Omental fat pad (tissue), 4 donors: ENCODE data around the gene LZTS3. TPM values are rescaled to one million over a fixed set of nuclear protein-coding genes. Genes with fewer than 3 reads are reported as not detected.

ENCODE experiments used
- ATAC-seq: fragments of 150-250 bp; one replicate; pipeline ENCODE4 v1.9.1; 2016; ENCODE audit warnings: mild to moderate bottlenecking, moderate library complexity; ENCODE audit not compliant: low FRiP score
- DNase-seq: peaks from one replicate; pipeline ENCODE4 v3.0.0-alpha.2; 2019; ENCODE audit warnings: low spot score
- CTCF ChIP-seq, 3 donors: fragments of 450-650 bp; IDR thresholded peaks; one replicate each; pipeline ENCODE4 v1.5.1; 2016 to 2017; ENCODE audit warnings: antibody characterized with exemption in 3 of 3, mild to moderate bottlenecking in 3 of 3, moderate library complexity in 2 of 3
- total RNA-seq, 4 donors: library from RNA; depleted of rRNA; stranded (reverse); fragments of >200 nt; gene quantifications; one replicate each; pipeline ENCODE4 v1.1.0, GENCODE V29; 2016

The LZTS3 gene
- total RNA-seq, 4 donors from 2014 or later, result 5.5 to 8.5 (median 8.0) TPM

GRCh38 chr20:3165473-3166337, 7.6 kb downstream of the LZTS3 start:
- no peak for ATAC-seq
- no peak for DNase-seq
- TF ChIP-seq CTCF (IDR thresholded peaks at IDR 0.05), result no peak

DNA sequence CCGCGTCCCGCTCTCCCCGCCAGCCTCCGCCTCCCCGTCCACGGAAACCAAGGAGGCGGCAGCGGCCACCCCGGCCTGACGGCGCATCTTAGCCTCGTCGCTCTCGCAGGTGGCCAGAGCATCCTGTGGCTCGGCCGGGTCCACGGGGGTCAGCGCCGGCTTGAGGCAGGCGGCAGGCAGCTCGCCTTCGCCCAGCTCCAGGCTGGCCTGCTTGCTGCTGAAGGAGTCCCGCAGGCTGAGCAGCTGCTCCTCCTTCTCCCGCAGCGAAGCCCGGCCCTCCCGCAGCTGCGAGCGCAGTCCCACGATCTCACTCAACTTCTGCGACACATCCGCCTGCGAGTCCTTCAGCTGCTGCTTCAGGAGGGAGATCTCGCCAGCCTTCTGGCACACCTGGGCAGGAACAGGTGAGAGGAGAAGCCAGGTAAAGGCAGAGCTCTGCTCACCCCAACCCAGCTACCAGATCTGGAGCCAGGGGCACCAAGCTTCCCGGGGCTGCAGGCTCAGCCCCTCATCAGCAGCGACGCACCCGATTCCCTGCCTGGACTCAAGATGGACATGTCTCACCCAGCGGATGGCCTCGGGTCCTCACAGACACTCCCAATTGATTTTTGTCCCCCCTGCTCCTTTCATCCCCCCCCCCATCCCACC, 8.5 kb downstream of the LZTS3 start:
- ATAC-seq (no peak), DNase-seq (no peak)
- no peak for TF ChIP-seq CTCF (IDR thresholded peaks at IDR 0.05)

DNA sequence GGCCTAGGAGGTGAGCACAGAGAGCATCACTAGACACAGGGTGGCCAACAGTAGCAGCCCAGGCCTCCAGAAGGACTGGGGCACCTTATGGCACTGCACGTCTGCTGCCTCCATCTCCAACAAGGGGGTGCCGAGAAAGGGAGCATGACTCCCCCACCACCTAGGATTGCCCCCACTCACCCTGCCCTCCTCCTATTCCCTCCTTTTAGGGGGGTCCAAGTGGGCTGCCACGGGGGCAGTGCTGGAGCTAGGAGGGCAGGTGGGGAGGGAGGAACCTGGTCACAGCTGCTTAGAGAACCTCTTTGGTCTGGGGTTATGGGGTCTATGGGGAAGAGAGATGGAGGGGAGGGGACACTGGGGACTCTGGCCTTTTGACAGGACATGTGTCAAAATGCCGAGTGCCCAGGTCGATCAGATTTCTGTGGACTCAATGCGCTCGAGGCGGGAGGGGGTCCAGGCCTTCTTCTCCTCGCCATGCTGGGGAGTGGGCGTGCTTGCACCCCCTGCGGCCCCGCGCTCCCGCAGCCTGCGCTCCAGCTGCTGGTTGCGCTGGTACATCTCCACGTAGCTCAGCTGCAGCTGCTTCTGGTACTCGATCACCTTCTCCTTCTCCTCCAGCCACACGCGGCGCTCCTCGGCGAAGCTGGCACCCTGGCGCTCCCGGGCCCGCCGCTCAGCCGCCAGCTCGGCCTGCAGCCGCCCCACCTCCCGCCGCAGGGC, 9.1 kb downstream of the LZTS3 start:
- ATAC-seq, result no peak
- DNase-seq, result no peak

GRCh38 chr20:3163099-3164042, 10.0 kb downstream of the LZTS3 start:
- no peak for DNase-seq
- ATAC-seq, result no peak
- no peak for TF ChIP-seq CTCF (IDR thresholded peaks at IDR 0.05)

More for the DNA sequence above, 9.1 kb downstream of the LZTS3 start:
- no peak for TF ChIP-seq CTCF (IDR thresholded peaks at IDR 0.05)

- no peak for DNase-seq
- TF ChIP-seq CTCF (IDR thresholded peaks at IDR 0.05), result no peak
- no peak for ATAC-seq
Observed at GRCh38 chr20:3162080-3162611, 11.2 kb downstream of the LZTS3 start.
